Activated T-cell treated with anti-CD3 and anti-CD28 coated beads, Interleukin-2, amount 50 U/mL, for 72 hours (primary cell): Measurements from ENCODE around the gene ARHGAP32. TPM values are rescaled to one million over a fixed set of nuclear protein-coding genes. Genes with fewer than 3 reads are reported as not detected.

Experiments
- ATAC-seq, 2 donors: fragments of 150-1000 bp; cut with Tn5 transposase; replicated peaks in 1 of 2; 2 replicates each; pipeline ENCODE4 v1.10.0; 2021; ENCODE audit warnings: moderate library complexity in 2 of 2, mild to moderate bottlenecking in 1 of 2
- DNase-seq, 2 donors: peaks; one replicate each; pipeline ENCODE4 v3.0.0; 2021 to 2022; ENCODE audit warnings: mixed read lengths in 1 of 2
- H3K27ac Mint-ChIP-seq: one replicate; pipeline ENCODE4 v1.8.0; 2022; ENCODE audit warnings: mild to moderate bottlenecking, moderate library complexity, mixed read lengths
- H3K27me3 Mint-ChIP-seq: one replicate; pipeline ENCODE4 v1.8.0; 2022; ENCODE audit warnings: low read depth, mixed read lengths
- H3K36me3 Mint-ChIP-seq, 2 donors: one replicate each; pipeline ENCODE4 v1.8.0; 2022; ENCODE audit warnings: mixed read lengths in 2 of 2, mild to moderate bottlenecking in 1 of 2; ENCODE audit not compliant: insufficient read depth in 2 of 2
- H3K4me1 Mint-ChIP-seq: one replicate; pipeline ENCODE4 v1.8.0; 2022; ENCODE audit warnings: low read depth, mixed read lengths
- H3K4me3 Mint-ChIP-seq, 2 donors: one replicate each; pipeline ENCODE4 v1.8.0; 2022; ENCODE audit warnings: mild to moderate bottlenecking in 2 of 2, mixed read lengths in 2 of 2, moderate library complexity in 2 of 2
- H3K9me3 Mint-ChIP-seq, 2 donors: one replicate each; pipeline ENCODE4 v1.8.0; 2022; ENCODE audit warnings: mixed read lengths in 2 of 2
- total RNA-seq, 2 donors: library from RNA; stranded (reverse); gene quantifications; one replicate each; pipeline ENCODE4 v1.2.3, GENCODE V29; 2022

ARHGAP32 gene
- total RNA-seq, 2 donors from 2014 or later, result 10.9 TPM

DNA sequence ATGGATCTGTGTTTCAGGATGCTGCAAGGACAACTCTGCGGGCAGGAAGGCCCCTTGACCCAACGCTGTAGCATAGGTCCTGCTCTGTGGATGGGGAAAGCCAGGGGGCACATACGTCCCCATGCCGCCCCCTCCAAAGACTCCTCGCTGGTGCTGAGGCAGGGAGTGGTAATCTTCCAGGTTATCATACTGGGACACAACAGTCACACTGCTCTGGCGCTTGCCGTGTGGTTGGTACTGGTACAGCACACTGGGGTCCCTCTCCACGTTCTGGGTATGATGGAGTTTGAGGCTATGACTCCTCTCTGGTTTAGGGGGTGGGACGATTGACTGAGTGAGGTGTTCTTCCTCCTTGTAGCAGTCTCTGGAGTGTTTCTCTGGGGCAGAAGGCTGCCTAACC, 223.2 kb downstream of the ARHGAP32 start:
- ATAC-seq, result no peak
- peaks cover 31% of the 10 kb centered on the region for H3K4me1 Mint-ChIP-seq
- peaks cover 0 to 4% of the 10 kb centered on the region in 2 donors for H3K36me3 Mint-ChIP-seq
- H3K4me3 Mint-ChIP-seq, result no peak overlapping the region
- DNase-seq, result no peak
- H3K9me3 Mint-ChIP-seq, result no peaks in the 10 kb centered on the region
- no peaks in the 10 kb centered on the region for H3K27me3 Mint-ChIP-seq
- no peak overlapping the region for H3K27ac Mint-ChIP-seq

DNA sequence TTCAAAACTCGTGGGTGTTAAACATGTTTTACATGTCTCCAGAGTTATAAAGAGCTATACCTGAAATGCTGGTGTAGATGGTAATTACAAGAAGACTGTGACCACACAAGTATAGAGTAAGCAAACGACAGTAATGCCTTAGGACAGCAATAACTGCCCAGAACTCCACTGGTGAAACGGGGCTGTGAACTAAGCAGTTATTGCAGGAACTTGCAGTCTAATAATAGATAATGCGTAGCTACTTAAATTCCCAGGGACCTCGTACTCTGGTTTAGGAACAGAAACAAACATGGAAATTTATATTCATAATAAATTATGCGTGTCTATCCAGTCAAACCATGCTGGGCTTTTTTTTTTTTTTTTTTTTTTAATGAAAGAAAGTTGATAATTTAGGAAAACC, 224.5 kb downstream of the ARHGAP32 start:
- no peaks in the 10 kb centered on the region for H3K27me3 Mint-ChIP-seq
- H3K4me3 Mint-ChIP-seq, result no peak overlapping the region
- peaks cover 41% of the 10 kb centered on the region for H3K4me1 Mint-ChIP-seq
- H3K36me3 Mint-ChIP-seq, result peaks cover 0 to 4% of the 10 kb centered on the region in 2 donors
- H3K27ac Mint-ChIP-seq, result no peak overlapping the region
- DNase-seq (no peak), ATAC-seq (no peak)
- H3K9me3 Mint-ChIP-seq, result no peaks in the 10 kb centered on the region

DNA sequence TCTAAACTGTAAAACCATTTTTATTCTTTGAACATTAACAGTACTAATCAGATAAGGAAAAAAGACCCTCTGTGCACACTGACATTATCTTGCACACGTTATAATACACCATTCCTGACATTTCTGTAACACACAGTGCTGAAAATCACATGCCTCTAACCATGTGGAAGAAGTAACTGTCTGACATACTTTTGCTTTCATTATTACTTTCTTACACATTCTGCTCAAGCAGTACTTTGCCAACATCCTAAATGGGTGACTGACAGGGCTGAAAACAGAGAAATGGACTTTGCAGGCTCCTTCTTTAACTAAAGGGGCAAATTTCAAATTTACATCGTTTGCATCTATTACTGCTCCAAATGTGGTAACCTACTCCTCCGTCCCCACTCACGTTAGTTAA, 226.6 kb downstream of the ARHGAP32 start:
- ATAC-seq (peak; percentile 74 to 80), DNase-seq (no peak)
- peak overlapping the region; percentile 25 for H3K27ac Mint-ChIP-seq
- H3K9me3 Mint-ChIP-seq, result no peaks in the 10 kb centered on the region
- H3K27me3 Mint-ChIP-seq, result no peaks in the 10 kb centered on the region
- H3K4me3 Mint-ChIP-seq, result peak overlapping the region in 1 of 2 donors; percentile 38
- peaks cover 0 to 2% of the 10 kb centered on the region in 2 donors for H3K36me3 Mint-ChIP-seq
- peaks cover 38% of the 10 kb centered on the region for H3K4me1 Mint-ChIP-seq

- Mint-ChIP-seq H3K4me1 (peaks cover 30% of the 10 kb centered on the region), H3K27ac (peak overlapping the region; percentile 24)
- ATAC-seq, result no peak
Measured at GRCh38 chr11:128964463-128964930, 227.6 kb downstream of the ARHGAP32 start.

GRCh38 chr11:128963744-128964325, 228.3 kb downstream of the ARHGAP32 start:
- Mint-ChIP-seq H3K27ac (peak overlapping the region; percentile 24), H3K4me3 (peak overlapping the region; percentile 22 to 64), H3K36me3 (no peaks in the 10 kb centered on the region), H3K4me1 (peaks cover 30% of the 10 kb centered on the region), H3K9me3 (no peaks in the 10 kb centered on the region), H3K27me3 (no peaks in the 10 kb centered on the region)
- peak; percentile 81 for ATAC-seq
- DNase-seq, result no peak

More at GRCh38 chr11:128964463-128964930, 227.6 kb downstream of the ARHGAP32 start:
- no peaks in the 10 kb centered on the region for H3K27me3 Mint-ChIP-seq
- no peak for DNase-seq
- no peaks in the 10 kb centered on the region for H3K36me3 Mint-ChIP-seq
- no peaks in the 10 kb centered on the region for H3K9me3 Mint-ChIP-seq
- peak overlapping the region; percentile 46 to 64 for H3K4me3 Mint-ChIP-seq

- Mint-ChIP-seq H3K9me3 (no peaks in the 10 kb centered on the region), H3K27ac (no peak overlapping the region), H3K4me3 (peak overlapping the region in 1 of 2 donors; percentile 65), H3K4me1 (peaks cover 30% of the 10 kb centered on the region), H3K27me3 (no peaks in the 10 kb centered on the region), H3K36me3 (no peaks in the 10 kb centered on the region)
- DNase-seq (no peak), ATAC-seq (no peak)
Measured at GRCh38 chr11:128962896-128963295, 229.2 kb downstream of the ARHGAP32 start.

GRCh38 chr11:128961645-128962044, 230.5 kb downstream of the ARHGAP32 start:
- H3K4me3 Mint-ChIP-seq, result no peak overlapping the region
- no peaks in the 10 kb centered on the region for H3K36me3 Mint-ChIP-seq
- H3K4me1 Mint-ChIP-seq, result peaks cover 30% of the 10 kb centered on the region
- no peak overlapping the region for H3K27ac Mint-ChIP-seq
- no peaks in the 10 kb centered on the region for H3K9me3 Mint-ChIP-seq
- peaks cover 4% of the 10 kb centered on the region for H3K27me3 Mint-ChIP-seq
- ATAC-seq (peak; percentile 33 to 37), DNase-seq (no peak)

DNA sequence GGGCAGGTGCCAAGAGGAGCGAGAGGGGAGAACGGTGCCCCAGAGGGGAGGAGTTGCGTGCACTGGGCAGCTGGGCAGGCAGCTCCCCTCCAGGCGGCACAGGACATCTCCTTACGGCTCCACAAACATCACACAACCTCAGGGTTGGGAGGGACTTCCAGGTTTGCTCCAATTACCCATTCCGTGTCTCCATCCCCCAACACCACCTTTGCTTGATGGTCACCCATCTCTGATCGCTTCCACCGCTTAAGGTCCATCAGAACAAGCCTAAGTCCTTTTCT, 235.0 kb downstream of the ARHGAP32 start:
- no peak overlapping the region for H3K4me3 Mint-ChIP-seq
- H3K27me3 Mint-ChIP-seq, result peaks cover 16% of the 10 kb centered on the region
- ATAC-seq (no peak), DNase-seq (no peak)
- no peaks in the 10 kb centered on the region for H3K4me1 Mint-ChIP-seq
- H3K9me3 Mint-ChIP-seq, result no peaks in the 10 kb centered on the region
- H3K36me3 Mint-ChIP-seq, result no peaks in the 10 kb centered on the region
- H3K27ac Mint-ChIP-seq, result no peak overlapping the region

- H3K27me3 Mint-ChIP-seq, result peaks cover 16% of the 10 kb centered on the region
- no peaks in the 10 kb centered on the region for H3K36me3 Mint-ChIP-seq
- H3K9me3 Mint-ChIP-seq, result no peaks in the 10 kb centered on the region
- ATAC-seq (peak; percentile 56 to 66), DNase-seq (peak; percentile 15)
- no peak overlapping the region for H3K4me3 Mint-ChIP-seq
- H3K4me1 Mint-ChIP-seq, result no peaks in the 10 kb centered on the region
- H3K27ac Mint-ChIP-seq, result no peak overlapping the region
Measured at GRCh38 chr11:128956401-128957201, 235.5 kb downstream of the ARHGAP32 start.

- Mint-ChIP-seq H3K27me3 (peaks cover 16% of the 10 kb centered on the region), H3K36me3 (no peaks in the 10 kb centered on the region)
Measured at GRCh38 chr11:128955636-128956035, 236.5 kb downstream of the ARHGAP32 start.

DNA sequence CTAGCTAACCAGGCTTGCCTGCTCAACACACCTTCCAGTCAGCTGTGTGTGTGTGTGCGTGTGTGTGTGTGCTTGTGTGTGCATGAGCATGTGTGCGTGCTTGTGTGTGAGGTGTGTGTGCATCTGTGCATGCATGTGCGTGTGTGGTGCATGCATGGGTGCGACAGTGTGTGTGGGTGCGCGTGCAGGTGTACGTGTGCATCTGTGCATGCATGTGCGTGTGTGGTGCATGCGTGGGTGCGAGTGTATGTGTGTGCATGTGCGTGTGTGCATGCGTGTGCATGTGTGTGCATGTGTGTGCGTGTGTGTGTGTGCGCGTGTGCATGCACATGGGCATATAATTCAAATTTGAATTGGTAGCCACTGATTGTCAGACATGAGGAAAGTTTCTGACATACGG, 239.0 kb downstream of the ARHGAP32 start:
- Mint-ChIP-seq H3K9me3 (no peaks in the 10 kb centered on the region), H3K36me3 (no peaks in the 10 kb centered on the region), H3K27me3 (peaks cover 28% of the 10 kb centered on the region), H3K4me1 (no peaks in the 10 kb centered on the region), H3K4me3 (no peak overlapping the region), H3K27ac (no peak overlapping the region)
- no peak for ATAC-seq
- no peak for DNase-seq

More at GRCh38 chr11:128955636-128956035, 236.5 kb downstream of the ARHGAP32 start:
- ATAC-seq, result no peak
- no peak for DNase-seq
- Mint-ChIP-seq H3K9me3 (no peaks in the 10 kb centered on the region), H3K4me1 (no peaks in the 10 kb centered on the region), H3K27ac (no peak overlapping the region), H3K4me3 (no peak overlapping the region)

DNA sequence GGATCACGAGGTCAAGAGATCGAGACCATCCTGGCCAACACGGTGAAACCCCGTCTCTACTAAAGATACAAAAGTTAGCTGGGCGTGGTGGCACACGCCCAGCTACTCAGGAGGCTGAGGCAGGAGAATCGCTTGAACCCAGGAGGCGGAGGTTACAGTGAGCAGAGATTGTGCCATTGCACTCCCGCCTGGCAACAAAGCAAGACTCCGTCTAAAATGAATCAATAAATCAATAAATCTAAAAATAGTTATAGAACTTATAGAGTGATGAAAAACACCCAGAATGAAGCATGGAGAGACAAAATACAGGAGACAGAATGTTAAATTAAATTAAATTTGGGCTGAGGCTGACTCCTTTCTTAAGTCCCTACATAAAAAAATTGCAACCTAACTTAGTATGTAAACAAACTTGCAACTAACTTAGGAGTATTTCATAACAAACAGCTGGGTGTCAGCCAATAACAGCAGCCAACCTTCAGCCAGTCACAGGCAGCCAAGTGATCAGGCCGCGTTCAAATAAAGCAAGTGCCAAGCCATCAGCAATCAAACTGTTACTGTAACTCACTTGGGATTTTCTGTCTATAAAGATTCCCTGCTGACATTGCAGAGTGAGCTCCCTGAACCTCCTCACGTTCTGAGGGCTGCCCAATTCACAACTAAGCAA, 242.2 kb downstream of the ARHGAP32 start:
- Mint-ChIP-seq H3K27ac (no peak overlapping the region), H3K9me3 (no peaks in the 10 kb centered on the region), H3K36me3 (no peaks in the 10 kb centered on the region), H3K4me1 (no peaks in the 10 kb centered on the region), H3K4me3 (no peak overlapping the region), H3K27me3 (peaks cover 25% of the 10 kb centered on the region)
- ATAC-seq, result no peak
- no peak for DNase-seq

GRCh38 chr11:128948583-128948982, 243.5 kb downstream of the ARHGAP32 start:
- Mint-ChIP-seq H3K9me3 (no peaks in the 10 kb centered on the region), H3K4me1 (no peaks in the 10 kb centered on the region), H3K27me3 (peaks cover 28% of the 10 kb centered on the region), H3K4me3 (no peak overlapping the region), H3K36me3 (no peaks in the 10 kb centered on the region), H3K27ac (no peak overlapping the region)
- DNase-seq (no peak), ATAC-seq (no peak)
